Stimulated activated CD8-positive, alpha-beta memory T cell treated with anti-CD3 and anti-CD28 coated beads, Interleukin-15, amount 100 ng/mL, for 4 hours (primary cell): Measurements from ENCODE around the gene ISM2.

ENCODE experiments used
- DNase-seq, 2 donors: peaks; one replicate each; pipeline ENCODE4 v3.0.0-alpha.2; 2020; ENCODE audit warnings: low read depth in 2 of 2

ISM2 gene

DNA sequence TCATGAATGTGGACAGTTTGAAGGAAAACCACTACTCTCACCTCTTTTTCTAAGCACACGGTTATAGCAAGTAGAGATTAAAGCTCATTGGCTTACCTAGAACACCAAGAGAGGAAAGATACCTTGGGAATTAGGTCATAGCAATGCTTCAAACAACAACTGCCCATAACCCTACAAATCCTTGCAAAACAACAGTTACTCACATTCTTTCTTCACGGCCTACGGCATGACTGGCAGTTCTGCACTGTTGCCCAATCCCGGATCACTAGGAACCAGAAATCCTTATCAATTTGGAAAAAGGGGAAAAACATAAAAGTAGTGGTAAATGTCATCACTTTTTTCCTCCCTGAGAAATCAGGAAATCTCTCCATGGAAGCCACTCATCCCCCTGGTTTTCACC is 9.6 kb upstream of the ISM2 start:
- DNase-seq, result no peak

DNA sequence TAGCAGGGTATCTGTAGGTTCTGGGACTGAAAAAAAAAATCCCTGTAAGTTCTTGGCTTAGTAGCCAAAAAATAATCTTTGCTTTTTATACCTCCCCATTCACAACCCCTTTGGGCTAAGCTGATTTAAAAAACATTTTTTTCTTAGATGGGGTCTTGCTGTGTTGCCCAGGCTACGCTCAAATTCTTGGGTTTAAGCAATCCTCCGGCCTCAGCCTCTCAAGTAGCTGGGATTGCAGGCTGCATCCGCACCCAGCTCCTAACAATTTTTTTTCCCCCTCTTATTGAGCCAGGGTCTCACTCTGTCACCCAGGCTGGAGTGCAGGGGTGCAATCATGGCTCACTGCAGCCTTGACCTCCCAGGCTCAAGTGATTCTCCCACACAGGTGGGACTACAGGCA is 9.1 kb upstream of the ISM2 start:
- no peak for DNase-seq

DNA sequence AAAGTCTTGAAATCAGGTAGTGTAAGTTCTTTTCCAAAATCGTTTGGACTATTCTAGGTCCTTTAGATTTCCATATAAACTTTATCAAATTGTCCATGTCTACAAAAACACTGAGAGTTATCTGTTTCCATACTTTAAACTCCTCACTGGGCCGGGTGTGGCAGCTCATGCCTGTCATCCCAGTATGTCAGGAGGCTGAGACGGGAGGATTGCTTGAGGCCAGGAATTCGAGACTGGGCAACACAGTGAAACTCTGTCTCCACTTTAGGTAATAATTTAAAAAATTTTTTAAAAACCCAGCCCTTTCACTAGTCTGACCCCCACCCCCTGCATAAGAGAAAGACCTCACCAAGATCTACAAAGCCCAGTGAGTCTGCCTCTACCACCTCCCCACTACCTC is 6.4 kb upstream of the ISM2 start:
- DNase-seq, result no peak

DNA sequence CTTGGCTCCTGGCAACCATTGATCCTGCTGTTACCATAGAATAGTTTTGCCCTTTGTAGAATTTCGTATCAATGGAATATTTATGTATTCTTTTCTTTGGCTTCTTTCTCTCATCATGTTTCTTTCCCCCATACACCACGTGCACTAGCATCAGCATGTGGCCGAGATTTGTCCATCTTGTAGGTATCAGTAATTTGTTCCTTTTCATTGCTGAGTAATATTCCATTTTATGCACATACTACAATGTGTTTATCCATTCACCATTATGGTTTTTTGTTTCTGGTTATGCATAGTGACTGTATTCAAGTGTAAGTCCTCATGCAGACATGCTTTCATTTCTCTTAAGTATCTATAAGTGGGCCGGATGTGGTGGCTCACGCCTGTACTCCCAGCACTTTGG is 4.5 kb upstream of the ISM2 start:
- DNase-seq, result no peak

DNA sequence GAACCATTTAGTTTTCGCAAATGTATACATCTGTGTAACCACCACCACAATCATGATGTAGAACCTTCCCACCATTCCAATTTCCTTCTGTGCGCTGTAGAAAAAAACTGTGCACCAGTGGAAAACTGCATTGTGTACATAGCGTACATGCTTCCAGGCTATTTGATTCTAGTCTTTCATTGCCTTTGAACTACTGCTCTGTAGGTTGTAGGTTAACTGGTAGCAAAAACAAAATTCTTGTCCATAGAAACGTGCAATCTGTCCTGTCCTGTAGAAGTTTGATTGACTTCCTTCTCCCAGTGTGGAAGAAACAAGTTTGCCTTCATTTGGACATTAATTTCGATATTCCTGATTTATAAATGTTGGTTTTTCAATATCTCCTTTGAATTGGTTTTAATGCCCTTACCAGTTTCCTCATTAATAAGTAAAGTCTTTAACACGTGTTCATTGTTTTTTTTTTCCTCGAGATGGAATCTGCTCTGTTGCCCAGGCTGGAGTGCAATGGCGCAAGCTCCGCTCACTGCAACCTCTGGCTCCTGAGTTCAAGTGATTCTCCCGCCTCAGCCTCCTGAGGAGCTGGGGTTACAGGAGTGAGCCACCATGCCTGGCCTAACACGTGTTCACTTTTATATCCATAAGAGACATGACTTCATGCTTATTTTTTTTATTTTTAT is 3.6 kb upstream of the ISM2 start:
- DNase-seq, result no peak

DNA sequence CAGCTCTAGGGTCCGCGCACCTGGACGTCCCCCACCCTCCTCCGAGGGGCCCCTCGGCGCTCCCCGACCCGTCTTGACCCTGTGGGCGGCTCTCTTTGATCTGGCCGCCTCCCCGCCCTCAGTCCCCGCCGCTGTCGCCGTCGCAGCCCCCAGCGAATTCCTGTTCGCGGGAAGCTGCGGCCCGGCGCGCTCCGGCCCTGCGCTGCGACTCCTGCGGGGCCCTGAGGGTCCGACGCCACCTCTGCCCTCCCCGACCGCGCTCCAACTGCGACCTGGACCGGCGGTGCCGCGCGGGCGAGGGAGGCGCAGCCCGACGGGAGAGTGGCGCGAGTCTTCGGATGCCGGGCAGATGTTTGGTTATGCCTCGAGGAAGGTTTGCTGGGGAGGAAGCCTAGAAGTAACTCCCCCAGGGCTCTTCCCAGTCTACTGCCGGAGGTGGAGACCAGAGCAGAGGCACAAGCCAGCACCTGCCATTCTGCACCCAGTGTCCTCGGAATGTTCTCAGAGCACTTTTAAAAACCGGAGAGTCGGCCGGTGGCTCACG is 440 bp upstream of the ISM2 start:
- DNase-seq, result no peak

DNA sequence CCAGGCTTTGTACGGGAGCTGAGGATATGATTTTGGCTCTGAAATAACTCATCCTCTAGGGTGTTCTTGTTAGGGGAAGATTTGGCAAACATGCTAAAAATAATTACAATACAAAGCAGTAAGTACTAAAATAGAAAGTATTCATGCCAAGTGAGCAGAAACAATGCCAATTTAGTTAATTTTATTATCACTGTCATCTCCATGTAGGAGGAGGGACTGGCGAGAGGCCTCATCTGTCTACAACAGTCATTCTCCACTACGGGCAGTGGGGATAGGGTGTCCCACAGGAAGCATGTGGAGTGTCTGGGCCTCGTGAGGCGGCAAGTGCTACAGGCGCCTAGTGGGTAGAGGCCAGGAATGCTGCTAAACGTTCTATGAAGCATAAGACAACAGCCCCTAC is 3.3 kb downstream of the ISM2 start:
- DNase-seq, result no peak

DNA sequence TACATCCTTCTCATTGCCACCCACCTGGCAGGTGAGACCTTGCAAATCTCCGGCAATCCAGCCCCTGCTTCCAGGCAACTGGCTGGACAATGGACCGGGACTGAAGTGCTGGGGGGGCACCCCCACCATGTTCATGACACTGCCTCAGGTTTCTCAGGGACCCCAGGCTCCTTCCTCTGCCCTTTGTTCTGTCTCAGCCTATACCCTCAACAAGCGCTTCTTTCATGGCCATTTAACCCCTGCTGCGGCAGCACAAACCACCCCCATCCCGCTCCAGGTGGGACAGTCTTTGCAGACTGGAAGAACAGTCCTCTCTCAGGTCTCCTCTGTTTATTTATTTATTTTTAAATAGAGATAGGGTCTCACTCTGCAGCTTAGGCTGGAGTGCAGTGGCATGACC is 7.6 kb downstream of the ISM2 start:
- no peak for DNase-seq

DNA sequence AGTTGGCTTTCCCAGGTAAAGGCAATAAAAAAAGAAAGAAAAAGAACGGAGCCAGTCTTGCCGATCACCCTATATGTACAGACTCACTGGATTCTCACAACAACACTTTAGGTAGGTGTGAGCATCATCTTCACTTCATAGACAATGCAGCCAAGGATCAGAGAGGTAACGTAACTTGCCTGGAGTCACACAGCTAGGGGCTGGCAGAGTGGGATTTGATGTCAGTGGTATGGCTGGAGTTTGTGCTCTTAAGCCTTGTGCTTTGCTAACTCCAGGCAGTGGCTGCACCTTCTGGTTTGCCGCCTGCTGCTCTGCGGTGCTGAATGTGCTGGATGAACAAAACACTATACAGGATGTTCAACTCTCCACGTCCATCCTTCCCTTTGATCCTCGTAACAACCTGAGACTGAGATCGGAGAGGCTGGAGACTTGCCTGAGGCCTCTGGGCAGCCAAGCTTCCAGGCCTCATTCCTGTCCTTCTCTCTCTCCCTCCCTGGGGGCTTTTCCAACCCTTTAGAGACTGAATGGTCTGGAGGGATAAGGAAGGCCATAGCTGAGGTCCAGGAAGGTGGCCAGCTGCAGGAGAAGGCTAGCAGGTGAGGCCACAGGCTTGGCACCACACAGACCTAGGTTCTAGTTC is 8.1 kb downstream of the ISM2 start:
- DNase-seq, result no peak

DNA sequence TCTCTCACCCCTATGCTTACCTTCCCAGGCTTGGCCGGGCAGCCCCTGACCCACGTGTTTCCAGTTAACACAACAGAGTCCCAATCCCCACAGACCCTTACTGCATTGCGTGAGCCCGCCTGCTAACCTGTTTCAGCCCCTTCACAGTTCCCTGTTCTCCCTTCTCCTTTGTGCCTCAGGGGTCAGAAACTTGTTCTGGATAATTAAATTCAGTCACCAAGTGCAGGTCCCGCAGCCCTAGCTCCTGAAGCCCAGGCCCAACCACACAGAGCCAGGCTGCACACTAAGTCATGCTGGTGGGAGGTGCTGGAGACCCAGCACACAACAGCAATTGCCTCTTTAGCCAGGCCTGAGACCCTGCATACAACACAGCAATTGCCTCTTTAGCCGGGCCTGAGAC is 9.6 kb downstream of the ISM2 start:
- DNase-seq, result no peak

DNA sequence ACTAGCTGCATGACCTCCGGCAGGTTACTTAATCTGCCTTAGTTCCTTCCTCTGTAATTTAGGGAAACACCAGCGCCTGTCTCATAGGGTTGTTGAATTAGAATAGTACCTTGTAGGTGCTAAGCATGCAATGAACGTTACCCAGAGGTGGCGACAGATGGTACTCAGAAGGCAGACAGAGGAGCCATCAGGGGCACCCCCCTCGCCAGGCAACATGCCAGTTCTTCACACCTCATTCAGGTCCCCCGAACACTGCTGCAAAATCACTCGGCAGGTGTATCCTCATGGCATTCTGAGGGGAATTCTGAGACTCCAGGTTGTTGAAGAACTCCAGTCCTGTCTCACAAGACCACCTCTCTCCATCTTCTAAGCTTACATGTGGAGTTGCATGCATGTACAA is 10.1 kb downstream of the ISM2 start:
- no peak for DNase-seq

DNA sequence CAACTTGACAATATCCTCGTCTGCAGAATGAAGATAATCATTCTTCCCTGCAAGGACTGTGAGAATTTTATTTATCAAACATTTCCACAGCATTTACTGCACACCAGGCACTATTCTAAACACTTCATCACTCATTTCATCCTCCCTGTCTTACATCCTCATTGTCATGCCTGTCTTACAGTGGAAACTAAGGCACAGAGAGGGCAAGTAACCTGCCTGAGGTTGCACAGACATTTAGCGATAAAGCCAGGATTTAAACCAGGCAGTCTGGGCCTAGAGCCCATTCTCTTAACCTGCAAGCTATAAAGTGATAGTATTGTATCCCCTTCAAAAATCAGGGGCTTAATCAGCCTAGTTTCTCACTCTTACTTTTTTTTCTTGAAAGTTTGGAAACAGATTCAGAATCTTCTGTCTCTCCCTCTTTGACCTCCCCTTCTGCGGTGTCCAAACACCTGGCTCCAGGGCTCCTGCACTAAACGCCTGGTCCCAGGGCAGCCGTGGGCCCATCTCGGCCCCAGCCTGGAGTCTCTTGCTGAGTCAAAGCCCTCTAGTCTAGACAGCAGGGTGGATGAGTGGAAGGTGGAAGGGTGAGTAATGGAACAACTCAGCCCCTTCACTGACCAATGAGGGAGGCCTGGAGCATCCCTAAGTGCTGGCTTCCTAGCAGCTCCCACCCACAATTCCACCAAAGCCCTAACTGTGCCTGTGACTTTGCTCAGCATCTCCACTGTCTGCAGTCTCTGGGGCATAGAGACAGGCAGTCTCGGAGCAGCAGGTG is 12.5 kb downstream of the ISM2 start:
- no peak for DNase-seq

DNA sequence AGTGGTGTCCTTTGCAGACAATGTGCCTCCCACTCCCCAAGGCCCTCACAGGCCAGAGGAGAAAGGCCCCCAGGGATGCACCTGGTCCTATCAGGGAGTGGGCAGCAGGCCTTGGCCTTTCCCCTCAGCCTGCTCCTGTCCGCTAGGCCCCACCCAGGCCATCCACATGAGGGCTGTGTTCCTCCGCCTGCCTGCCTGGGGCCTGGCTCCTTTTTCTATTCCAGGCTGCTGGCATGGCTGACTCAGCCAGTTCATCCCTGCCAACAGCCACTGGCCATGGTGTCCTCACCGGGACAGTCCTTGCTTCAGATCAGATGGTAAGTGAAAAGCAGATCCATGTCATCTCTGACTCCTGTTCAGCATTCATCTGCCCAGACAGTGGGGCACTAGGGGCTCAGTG is 13.4 kb downstream of the ISM2 start:
- DNase-seq, result no peak

DNA sequence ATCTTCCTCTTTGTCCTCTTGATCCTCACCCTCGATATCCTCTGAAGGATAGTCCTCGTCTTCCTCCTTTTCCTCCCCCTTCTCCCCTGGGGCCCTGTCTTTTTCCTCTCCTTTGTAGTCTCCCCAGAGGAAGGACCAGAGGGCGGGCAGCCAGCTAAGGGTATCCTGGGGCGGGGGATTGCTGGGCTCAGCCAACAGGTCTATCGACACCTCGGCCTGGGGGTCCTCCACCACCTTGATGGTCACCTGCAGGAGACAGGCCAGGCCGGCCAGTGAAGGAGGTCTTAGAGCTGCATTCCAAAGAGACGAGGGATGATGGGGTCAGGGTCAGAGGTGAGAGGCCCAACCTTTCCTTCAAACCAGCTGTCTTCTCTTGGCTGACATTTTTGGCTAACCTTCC is 16.2 kb downstream of the ISM2 start:
- DNase-seq, result no peak

DNA sequence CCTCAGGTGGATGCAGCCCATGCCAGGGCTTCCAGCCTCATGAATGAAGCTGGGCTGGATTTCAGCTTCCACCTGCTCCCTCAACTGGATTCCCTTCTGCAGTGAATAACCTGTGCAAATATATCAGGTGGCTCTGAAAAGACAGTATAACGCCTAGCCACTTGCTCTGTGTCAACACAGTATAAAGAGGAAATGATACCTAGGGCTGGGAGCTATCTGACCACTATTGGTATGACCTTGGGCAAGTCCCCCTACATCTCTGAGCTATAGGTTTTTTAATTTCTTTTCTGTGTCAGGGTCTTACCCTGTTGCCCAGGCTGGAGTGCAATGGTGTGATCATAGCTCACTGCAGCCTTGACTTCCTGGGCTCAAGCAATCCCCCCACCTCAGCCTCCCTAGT is 19.8 kb downstream of the ISM2 start:
- no peak for DNase-seq

DNA sequence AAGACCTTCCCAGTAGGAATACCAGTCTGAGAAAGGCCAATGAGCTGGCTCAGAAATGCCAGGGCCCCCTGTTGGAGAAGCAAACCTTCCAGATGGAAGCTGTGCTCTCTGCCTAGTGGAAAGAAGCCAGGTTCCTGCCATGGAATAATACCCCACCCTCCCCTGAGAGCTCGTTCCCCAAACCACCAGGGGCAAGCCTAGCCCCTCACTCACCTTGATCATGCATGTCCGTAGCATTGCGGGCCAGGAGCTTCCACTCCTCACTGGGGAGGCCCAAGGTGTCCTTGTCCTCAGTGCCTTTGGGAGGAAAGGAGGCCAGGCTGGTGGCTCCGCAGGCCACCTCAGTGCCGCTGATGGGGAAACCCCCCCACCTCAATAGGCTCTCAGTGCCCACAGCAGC is 20.6 kb downstream of the ISM2 start:
- DNase-seq, result no peak

DNA sequence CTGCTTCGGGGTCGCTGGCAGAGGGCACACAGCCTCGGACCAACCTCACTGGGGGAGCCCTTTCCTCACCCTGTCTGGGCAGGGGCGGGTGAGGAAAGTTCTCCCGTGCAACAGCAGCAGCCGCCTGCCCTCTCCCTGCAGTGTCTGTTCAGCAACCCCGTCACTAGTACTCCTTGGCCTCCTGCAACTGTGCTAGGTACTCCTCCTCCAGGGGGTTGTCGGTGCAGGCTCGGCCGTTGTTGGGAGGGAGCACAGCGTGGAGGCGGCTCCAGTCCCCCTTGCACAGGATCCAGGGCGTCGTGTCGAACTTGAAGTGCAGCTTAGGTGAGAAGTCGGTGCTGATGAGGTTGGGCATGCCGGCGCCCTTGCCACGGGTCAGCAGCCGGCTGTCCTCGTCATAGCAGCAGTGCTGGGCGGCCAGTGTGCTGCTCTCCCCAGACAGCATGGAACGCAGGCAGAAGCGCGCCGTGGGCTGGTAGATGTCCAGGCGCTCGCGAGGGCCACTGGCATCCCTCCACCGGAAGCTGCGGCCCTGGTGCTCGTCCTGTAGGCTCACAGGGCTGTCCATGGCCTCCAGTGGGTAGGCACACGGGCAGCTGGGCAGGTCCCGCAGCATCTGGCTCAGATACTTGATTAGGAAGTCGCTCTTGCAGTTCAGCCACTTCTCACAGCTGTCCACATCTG is 23.0 kb downstream of the ISM2 start:
- DNase-seq, result no peak

DNA sequence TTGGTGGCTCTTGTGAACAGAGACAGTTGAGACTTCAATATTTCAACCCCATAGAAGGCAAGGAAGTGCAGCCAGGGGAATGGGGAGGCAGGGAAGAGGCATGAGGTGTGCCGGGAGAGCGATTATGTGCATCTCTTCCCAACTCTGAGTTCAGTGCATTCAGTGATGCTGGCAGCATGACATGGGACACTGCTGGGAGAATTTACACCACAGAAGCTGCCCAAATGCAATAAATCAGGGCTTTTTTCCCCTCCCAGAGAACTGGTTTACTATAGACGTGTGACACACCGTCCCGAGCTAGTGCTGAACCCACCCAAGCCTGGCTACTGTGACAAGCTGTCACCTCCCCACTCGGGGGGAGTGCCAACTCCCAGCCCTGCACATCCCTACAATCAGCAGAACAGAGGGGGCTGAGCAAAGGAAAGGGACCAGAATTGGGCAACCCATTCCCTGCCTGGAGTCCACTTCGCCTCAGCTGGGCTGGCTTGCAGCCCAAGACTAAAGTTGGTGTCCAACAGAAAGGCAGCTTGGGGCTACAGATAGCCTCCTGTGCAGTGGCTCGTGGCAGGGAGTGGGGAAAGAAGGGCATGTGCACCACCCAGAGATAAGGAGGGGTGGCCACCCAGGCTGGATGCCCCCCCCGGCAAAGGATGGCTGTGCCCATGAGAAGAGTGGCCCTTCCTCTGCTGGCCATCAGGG is 24.0 kb downstream of the ISM2 start:
- DNase-seq, result no peak

DNA sequence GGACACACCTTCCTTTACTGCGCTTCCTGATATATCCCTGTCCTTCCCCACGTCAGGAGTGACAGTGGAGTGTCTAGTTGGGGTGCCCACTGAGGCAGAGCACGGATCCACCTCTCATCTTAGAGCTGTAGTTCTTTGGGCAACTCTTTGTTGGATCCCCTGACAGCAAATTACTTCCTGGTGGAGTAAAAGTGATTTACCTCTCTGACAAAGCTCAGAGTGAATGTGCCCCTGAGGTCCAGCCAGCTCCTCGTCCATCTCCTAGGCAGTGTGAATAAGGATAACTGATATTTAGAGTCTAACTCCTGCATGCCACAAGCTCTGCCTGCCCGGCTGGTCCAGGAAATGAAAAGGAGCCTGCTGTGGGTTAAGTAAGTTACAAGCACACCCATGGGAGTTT is 24.7 kb downstream of the ISM2 start:
- no peak for DNase-seq

DNA sequence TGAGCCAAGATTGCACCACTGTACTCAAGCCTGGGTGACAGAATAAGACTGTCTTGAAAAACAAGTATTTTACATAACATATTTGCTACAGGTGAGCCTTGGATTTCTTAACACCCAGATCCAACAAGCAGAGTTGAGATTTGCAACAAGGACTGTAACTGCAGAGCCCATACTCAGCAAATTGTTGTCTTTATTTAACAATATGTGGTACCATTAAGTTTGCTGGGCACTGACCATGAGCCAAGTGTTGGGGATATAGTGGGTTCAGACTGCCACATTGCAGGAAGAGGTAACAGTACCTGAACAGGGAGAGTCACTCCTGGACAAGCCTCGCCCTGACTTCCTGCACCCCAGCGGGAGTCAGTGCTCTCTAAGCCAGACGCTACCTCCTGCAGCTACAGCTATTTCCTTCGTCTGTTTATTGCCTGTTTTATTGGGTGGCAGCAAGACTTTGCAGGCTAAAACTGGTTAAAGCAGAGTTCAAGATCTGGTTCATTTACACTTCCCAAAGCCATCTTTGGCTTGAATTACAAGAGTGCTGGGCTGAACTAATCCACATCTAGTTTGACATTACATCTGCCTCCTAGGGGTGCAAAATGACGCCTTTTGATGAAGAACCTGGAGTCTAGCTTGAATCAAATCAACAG is 28.3 kb downstream of the ISM2 start:
- no peak for DNase-seq

DNA sequence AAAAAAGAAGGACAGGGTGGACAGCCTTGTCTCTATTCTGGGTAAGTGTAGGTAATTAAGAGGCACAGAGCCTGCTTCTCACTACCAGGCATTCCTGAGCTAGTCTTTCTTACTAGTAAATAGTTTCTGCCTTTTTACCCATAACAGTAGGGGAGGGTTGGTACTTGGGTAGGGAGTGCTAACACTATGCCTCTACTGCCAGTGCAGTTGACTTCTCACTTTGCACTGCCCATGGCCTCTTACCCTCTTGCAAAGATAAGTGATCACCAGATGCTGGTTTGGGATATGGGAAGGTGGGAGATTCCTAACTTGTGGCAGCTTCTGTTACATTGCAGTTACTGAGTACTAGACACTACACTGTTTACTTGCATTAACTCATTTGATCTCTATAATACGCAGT is 29.1 kb downstream of the ISM2 start:
- DNase-seq, result no peak
